Lower leg skin (tissue), 4 donors: ENCODE data around the gene PLK5. TPM values are rescaled to one million over a fixed set of nuclear protein-coding genes. Genes with fewer than 3 reads are reported as not detected.

Experiments used
- DNase-seq, 2 donors: peaks; one replicate each; pipeline ENCODE4 v3.0.0-alpha.2; 2019; ENCODE audit warnings: low spot score in 2 of 2
- H3K4me3 ChIP-seq: fragments of 200-600 bp; sonication (generic); 2 replicates; pipeline ENCODE4 v1.5.1; 2017; ENCODE audit warnings: mild to moderate bottlenecking, low read depth; ENCODE audit not compliant: poor library complexity, severe bottlenecking
- CTCF ChIP-seq, 3 donors: fragments of 450-650 bp; IDR thresholded peaks; one replicate each; pipeline ENCODE4 v1.5.1; 2016; ENCODE audit warnings: antibody characterized with exemption in 3 of 3, mild to moderate bottlenecking in 3 of 3, moderate library complexity in 2 of 3
- POLR2A ChIP-seq, 2 donors: fragments of 450-650 bp; IDR thresholded peaks; one replicate each; pipeline ENCODE4 v1.6.1; 2016 to 2017; ENCODE audit warnings: antibody characterized with exemption in 2 of 2, mild to moderate bottlenecking in 1 of 2, moderate library complexity in 1 of 2
- WGBS, 2 donors: methylation state at CpG; one replicate each; pipeline ENCODE4 v1.1.5; 2018; 5-methylcytosine and 5-hydroxymethylcytosine counted together
- intact Hi-C: fragments of 100-400 bp; cut with DNase I; formaldehyde crosslinking; loops from one replicate; pipeline ENCODE4 v1.15.0; 2023; ENCODE audit warnings: low total_unique reads
- total RNA-seq, 4 donors: library from RNA; depleted of rRNA; stranded (reverse); fragments of >200 nt; gene quantifications; one replicate each; pipeline ENCODE4 v1.1.0, GENCODE V29; 2016

PLK5 gene
- total RNA-seq, 4 donors from 2014 or later: 0.23 to 0.84 TPM; not detected in 2

GRCh38 chr19:1510807-1511206 lies 13.1 kb upstream of the PLK5 start:
- no peak for TF ChIP-seq POLR2A (IDR thresholded peaks at IDR 0.05)
- no peak for TF ChIP-seq CTCF (IDR thresholded peaks at IDR 0.05)
- intact Hi-C loops: no loop called here
- 43 to 45% methylated on average over 9 of the region's 9 CpGs for WGBS, 2 donors
- DNase-seq: no peak
- H3K4me3 ChIP-seq: no peak overlapping the region

- no peak for TF ChIP-seq POLR2A (IDR thresholded peaks at IDR 0.05)
- no peak for TF ChIP-seq CTCF (IDR thresholded peaks at IDR 0.05)
- DNase-seq: no peak
- 53 to 58% methylated on average over 17 to 22 of the region's 22 CpGs for WGBS, 2 donors
- H3K4me3 ChIP-seq: no peak overlapping the region
- intact Hi-C loops: no loop called here
Observed at GRCh38 chr19:1511318-1512317, 12.3 kb upstream of the PLK5 start.

- no peak for DNase-seq
- TF ChIP-seq CTCF (IDR thresholded peaks at IDR 0.05): no peak
- no peak for TF ChIP-seq POLR2A (IDR thresholded peaks at IDR 0.05)
- intact Hi-C loops: no loop called here
- H3K4me3 ChIP-seq: peak within 1 kb of the TSS; percentile 19
- WGBS, 2 donors: 3 to 5% methylated on average over 16 to 46 of the region's 78 CpGs
Observed at GRCh38 chr19:1512671-1513498, 11.0 kb upstream of the PLK5 start, which contains the start of gene ADAMTSL5. Gene ADAMTSL5, minus strand, starts transcription at chr19:1513019. Its CDS starts 2,076 bp downstream, at chr19:1510943.

- TF ChIP-seq CTCF (IDR thresholded peaks at IDR 0.05) (no peak), POLR2A (IDR thresholded peaks at IDR 0.05) (no peak)
- WGBS, 2 donors: 3 to 8% methylated on average over 21 to 22 of the region's 52 CpGs
- DNase-seq: no peak
- peak overlapping the region; percentile 19 for H3K4me3 ChIP-seq
- intact Hi-C loops: no loop called here
Observed at GRCh38 chr19:1513499-1514294, 10.2 kb upstream of the PLK5 start.

GRCh38 chr19:1514295-1514661 lies 9.6 kb upstream of the PLK5 start:
- intact Hi-C loops: no loop called here
- no peak overlapping the region for H3K4me3 ChIP-seq
- DNase-seq: no peak
- 72 to 81% methylated on average over 10 of the region's 10 CpGs for WGBS, 2 donors
- TF ChIP-seq POLR2A (IDR thresholded peaks at IDR 0.05) (no peak), CTCF (IDR thresholded peaks at IDR 0.05) (no peak)
